GM06990 (cell line): Measurements from ENCODE around the gene MCOLN2.

Source experiments
- DNase-seq: peaks from one replicate; pipeline ENCODE4 v3.0.0-alpha.2; 2011; ENCODE audit not compliant: insufficient read length; ENCODE audit errors: extremely low read depth
- H3K27me3 ChIP-seq: replicated peaks from 2 replicates; pipeline ENCODE4 v1.6.0; 2011; ENCODE audit warnings: low read length; ENCODE audit not compliant: control insufficient read depth, insufficient read depth
- H3K36me3 ChIP-seq: 2 replicates; pipeline ENCODE4 v1.5.1; 2011; ENCODE audit warnings: low read length; ENCODE audit not compliant: control insufficient read depth, insufficient read depth
- H3K4me3 ChIP-seq: replicated peaks from 2 replicates; pipeline ENCODE4 v1.5.1; 2011; ENCODE audit warnings: low read depth, mild to moderate bottlenecking, control low read depth, low read length
- CTCF ChIP-seq: IDR thresholded peaks from 2 replicates; pipeline ENCODE4 v1.5.1; 2011; ENCODE audit warnings: low read length, control low read depth, mild to moderate bottlenecking, inconsistent platforms; ENCODE audit not compliant: insufficient read depth, poor library complexity, severe bottlenecking

The MCOLN2 gene

GRCh38 chr1:84936116-84936810 is 60.6 kb downstream of the MCOLN2 start:
- no peak for DNase-seq
- no peaks in the 10 kb centered on the region for H3K27me3 ChIP-seq
- H3K4me3 ChIP-seq: no peak overlapping the region
- H3K36me3 ChIP-seq: peaks cover 22% of the 10 kb centered on the region
- TF ChIP-seq CTCF: peak; percentile 71

GRCh38 chr1:84933011-84933611 is 63.8 kb downstream of the MCOLN2 start:
- H3K36me3 ChIP-seq: peaks cover 16% of the 10 kb centered on the region
- H3K27me3 ChIP-seq: no peaks in the 10 kb centered on the region
- TF ChIP-seq CTCF: no peak
- no peak for DNase-seq
- no peak overlapping the region for H3K4me3 ChIP-seq

GRCh38 chr1:84930831-84931230 is 66.1 kb downstream of the MCOLN2 start:
- no peak for TF ChIP-seq CTCF
- Histone ChIP-seq H3K36me3 (peaks cover 21% of the 10 kb centered on the region), H3K4me3 (no peak overlapping the region), H3K27me3 (no peaks in the 10 kb centered on the region)
- no peak for DNase-seq

- peaks cover 19% of the 10 kb centered on the region for H3K36me3 ChIP-seq
- no peak overlapping the region for H3K4me3 ChIP-seq
- no peak for DNase-seq
- no peaks in the 10 kb centered on the region for H3K27me3 ChIP-seq
- TF ChIP-seq CTCF: no peak
Observed at GRCh38 chr1:84930329-84930728, 66.6 kb downstream of the MCOLN2 start.

DNA sequence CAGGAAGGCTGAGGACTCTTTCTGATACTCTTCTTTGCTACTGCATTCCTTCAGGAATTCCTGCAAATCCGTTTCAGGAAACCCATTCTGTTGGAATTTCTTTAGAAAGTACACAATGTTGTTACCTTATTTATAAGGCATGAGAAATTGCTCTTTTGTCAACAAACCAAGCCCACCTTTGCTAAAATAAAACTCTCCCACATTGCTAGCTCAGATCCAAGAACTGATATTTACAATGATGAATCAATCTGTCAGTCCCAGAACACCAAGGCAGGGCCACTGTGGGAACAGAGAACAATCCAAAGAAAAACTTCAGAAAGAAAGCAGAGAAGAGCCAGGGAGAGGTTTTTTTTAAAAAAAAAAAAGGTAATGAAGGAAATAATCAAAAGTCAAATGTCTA is 67.3 kb downstream of the MCOLN2 start:
- no peak overlapping the region for H3K4me3 ChIP-seq
- DNase-seq: no peak
- H3K27me3 ChIP-seq: no peaks in the 10 kb centered on the region
- no peak for TF ChIP-seq CTCF
- H3K36me3 ChIP-seq: peaks cover 17% of the 10 kb centered on the region
